HUDEP-2 (cell line): ENCODE measurements around the gene RMRP.

ENCODE experiments used
- DNase-seq, 76 experiments: peaks; one replicate each; lab custom pipeline; 2025; ENCODE audit not compliant: unreplicated experiment in 76 of 76; lab: John Stamatoyannopoulos, UW

RMRP gene

GRCh38 chr9:35687972-35688557 is 30.2 kb upstream of the RMRP start:
- DNase-seq: no peak

- no peak for DNase-seq
Observed at GRCh38 chr9:35687306-35687705, 29.5 kb upstream of the RMRP start.

GRCh38 chr9:35686222-35687203 is 28.7 kb upstream of the RMRP start:
- no peak for DNase-seq

DNA sequence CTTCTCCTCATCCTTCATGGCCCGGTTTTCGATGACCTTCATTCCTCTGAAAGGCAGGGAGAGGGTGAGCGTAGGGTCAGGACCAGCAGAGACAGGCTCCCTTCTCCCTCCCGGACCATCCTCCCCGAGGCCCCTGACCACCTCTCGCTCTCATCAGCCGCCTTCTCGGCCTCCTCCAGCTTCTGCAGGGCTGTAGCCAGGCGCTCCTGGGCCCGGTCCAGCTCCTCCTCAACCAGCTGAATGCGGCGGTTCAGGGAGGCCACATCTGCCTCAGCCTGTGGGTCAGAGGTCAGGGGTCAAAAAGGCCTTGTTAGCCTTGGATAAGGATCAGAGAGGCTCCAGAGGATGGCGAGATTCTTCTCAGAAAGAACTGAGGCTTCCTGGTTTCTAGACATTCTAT is 27.7 kb upstream of the RMRP start:
- no peak for DNase-seq

GRCh38 chr9:35684921-35685320 is 27.1 kb upstream of the RMRP start:
- DNase-seq: no peak

- no peak for DNase-seq
Observed at GRCh38 chr9:35683323-35683722, 25.5 kb upstream of the RMRP start.

DNA sequence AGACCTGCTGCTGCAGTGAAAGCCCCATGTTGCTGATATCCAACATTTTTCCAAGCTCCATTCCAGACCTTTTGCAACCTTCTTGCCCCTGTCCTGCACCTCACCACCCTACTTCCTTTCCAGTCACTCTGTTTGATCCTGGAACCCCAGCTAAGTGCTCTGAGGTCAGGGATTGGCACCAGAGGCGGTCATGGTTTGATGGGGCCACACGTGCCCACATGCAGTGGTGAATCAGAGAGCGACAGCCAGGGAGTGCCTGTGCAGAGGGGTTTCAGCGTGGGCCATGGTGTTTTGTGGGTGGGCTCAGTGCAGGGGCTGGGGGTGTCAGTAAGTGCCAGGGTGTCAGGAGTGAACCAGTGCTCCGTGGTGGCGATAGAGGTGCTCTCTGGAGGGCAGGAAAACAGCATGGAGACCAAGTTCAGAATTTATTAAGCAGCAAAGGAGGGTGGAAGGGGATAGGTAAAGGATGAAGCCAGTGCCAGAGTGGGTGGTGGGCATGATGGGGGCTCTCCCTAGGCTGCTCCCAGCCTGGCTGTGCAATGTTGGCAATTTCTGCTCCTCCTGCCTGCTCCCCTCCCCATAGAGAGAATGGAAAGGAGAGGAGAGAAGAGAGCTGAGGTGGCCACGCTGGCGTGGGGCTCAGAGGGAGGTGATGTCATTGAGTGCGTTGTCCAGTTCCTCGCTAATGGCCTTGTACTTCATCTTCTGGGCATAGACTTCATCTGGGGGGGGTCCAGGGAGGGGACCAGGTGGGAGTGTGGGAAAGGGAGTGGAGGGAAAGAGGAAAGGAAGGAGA is 24.9 kb upstream of the RMRP start:
- DNase-seq: no peak

- no peak for DNase-seq
Observed at GRCh38 chr9:35682051-35682450, 24.2 kb upstream of the RMRP start.

DNA sequence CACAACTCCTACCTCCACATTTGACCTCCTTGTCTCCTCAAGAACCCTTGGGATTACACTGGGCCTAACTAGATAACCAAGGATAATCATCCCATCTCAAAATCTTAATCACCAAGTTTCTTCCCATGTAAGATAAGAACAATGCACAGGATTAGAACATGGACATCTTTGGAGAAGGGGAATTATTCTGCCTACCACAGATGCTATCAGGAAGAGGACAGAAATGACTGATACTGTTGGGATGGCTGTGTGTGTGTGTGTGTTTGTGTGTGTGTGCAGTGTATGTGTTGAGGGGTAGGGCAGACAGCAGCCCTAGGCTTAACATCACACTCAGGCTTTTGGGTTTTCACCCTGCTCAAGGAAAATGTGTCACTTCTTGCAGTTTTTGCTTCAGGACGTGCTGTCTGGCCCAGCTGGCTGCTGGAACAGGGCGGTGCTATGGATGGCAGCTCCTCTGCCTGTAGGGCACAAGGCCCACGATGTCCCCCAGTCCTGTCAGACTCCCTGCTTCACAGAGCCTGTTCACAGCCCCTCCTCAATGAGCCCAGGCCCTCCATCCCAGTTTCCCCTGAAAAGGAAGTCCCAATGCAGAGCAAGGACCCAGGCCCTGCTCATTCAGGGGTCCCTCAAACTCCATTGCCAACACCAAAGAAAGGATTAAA is 23.7 kb upstream of the RMRP start:
- DNase-seq: no peak

DNA sequence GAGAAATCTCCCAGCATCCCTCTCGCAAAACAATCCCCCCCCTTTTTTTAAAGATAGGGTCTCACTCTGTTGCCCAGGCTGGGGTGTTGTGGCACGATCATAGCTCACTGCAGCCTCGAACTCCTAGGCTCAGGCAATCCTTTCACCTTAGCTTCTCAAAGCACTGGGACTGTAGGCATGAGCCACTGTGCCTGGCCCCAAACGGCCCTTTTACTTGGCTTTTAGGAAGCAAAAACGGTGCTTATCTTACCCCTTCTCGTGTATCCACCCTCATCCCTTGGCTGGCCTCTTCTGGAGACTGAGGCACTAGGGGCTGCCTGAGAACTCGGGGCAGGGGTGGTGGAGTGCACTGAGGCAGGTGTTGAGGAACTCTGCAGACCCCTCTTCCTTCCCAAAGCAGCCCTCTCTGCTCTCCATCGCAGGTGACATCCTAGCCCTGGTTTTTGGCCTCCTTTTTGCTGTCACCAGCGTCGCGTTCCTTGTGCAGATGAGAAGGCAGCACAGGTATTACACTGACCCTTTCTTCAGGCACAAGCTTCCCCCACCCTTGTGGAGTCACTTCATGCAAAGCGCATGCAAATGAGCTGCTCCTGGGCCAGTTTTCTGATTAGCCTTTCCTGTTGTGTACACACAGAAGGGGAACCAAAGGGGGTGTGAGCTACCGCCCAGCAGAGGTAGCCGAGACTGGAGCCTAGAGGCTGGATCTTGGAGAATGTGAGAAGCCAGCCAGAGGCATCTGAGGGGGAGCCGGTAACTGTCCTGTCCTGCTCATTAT is 22.7 kb upstream of the RMRP start:
- no peak for DNase-seq

- DNase-seq: no peak
Observed at GRCh38 chr9:35679766-35680330, 22.0 kb upstream of the RMRP start.

- no peak for DNase-seq
Observed at GRCh38 chr9:35679091-35679490, 21.3 kb upstream of the RMRP start.

DNA sequence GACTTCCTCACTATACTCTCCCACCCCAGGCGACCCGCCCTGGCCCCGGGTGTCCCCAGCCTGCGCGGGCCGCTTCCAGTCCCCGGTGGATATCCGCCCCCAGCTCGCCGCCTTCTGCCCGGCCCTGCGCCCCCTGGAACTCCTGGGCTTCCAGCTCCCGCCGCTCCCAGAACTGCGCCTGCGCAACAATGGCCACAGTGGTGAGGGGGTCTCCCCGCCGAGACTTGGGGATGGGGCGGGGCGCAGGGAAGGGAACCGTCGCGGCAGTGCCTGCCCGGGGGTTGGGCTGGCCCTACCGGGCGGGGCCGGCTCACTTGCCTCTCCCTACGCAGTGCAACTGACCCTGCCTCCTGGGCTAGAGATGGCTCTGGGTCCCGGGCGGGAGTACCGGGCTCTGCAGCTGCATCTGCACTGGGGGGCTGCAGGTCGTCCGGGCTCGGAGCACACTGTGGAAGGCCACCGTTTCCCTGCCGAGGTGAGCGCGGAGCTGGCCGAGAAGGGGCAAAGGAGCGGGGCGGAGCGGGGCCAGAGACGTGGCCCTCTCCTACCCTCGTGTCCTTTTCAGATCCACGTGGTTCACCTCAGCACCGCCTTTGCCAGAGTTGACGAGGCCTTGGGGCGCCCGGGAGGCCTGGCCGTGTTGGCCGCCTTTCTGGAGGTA is 18.0 kb upstream of the RMRP start:
- no peak for DNase-seq

GRCh38 chr9:35675204-35675603 is 17.4 kb upstream of the RMRP start:
- DNase-seq: no peak

- DNase-seq: no peak
Observed at GRCh38 chr9:35674025-35674361, 16.2 kb upstream of the RMRP start.

DNA sequence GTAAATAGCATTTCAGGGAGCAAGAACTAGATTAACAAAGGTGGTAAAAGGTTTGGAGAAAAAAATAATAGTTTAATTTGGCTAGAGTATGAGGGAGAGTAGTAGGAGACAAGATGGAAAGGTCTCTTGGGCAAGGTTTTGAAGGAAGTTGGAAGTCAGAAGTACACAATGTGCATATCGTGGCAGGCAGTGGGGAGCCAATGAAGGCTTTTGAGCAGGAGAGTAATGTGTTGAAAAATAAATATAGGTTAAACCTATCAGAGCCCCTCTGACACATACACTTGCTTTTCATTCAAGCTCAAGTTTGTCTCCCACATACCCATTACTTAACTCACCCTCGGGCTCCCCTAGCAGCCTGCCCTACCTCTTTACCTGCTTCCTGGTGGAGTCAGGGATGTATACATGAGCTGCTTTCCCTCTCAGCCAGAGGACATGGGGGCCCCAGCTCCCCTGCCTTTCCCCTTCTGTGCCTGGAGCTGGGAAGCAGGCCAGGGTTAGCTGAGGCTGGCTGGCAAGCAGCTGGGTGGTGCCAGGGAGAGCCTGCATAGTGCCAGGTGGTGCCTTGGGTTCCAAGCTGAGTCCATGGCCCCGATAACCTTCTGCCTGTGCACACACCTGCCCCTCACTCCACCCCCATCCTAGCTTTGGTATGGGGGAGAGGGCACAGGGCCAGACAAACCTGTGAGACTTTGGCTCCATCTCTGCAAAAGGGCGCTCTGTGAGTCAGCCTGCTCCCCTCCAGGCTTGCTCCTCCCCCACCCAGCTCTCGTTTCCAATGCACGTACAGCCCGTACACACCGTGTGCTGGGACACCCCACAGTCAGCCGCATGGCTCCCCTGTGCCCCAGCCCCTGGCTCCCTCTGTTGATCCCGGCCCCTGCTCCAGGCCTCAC is 15.6 kb upstream of the RMRP start, which contains the start of gene CA9:
Gene CA9, plus strand, starts transcription at position 797 of the 893 bp plus-strand sequence. Its CDS starts 32 bp downstream, at position 829.
- no peak for DNase-seq

DNA sequence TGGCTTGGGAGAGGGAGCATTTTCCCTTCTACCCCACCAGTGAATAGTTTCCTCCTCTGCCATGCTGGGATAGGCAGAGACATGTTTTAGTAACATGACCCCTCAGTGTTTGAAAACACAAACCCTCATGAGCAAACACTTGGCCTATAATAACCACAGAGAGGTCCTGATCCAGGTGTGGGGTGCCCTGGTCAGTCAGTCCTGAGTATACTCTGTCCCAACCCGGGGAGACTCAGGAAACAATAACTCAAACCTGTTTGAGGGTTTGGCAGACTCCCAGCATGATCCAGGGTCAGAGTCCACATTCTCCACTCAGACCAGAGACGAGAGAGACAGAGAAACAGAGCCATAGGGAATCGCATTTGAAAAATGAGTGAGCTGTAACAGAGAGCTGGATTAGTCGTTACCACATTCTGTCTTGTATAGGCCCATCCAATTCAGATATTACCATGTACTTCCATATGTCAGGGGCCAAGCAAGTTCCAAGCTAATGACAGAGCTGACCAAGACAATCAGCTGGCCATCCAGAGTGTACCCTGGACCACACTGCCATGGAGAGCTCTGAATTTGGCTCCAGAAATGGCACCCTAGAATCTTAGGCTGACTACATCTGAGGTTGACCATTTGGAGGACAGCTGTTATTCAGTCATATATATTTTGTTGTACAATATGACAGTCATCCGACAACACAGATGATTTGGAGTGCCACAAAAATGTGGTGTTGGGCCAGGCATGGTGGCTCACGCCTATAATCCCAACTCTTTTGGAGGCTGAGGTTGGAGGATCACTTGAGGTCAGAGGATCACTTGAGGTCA is 11.7 kb upstream of the RMRP start:
- DNase-seq: no peak
